Thoracic aorta (tissue), 2 donors: ENCODE measurements around the gene KRTAP22-1. TPM values are rescaled to one million over a fixed set of nuclear protein-coding genes. Genes with fewer than 3 reads are reported as not detected.

Experiments
- ATAC-seq: fragments of 150-250 bp; one replicate; pipeline ENCODE4 v1.8.0; 2017; ENCODE audit warnings: low read depth; ENCODE audit not compliant: insufficient number of reproducible peaks, low FRiP score
- DNase-seq: peaks from one replicate; pipeline ENCODE4 v3.0.0-alpha.2; 2020; ENCODE audit warnings: low spot score
- H3K27ac ChIP-seq, 2 donors: fragments of 200-600 bp; sonication (generic); 1 replicate in 1 of 2; 2 replicates in 1 of 2; pipeline ENCODE4 v1.5.1; 2016; ENCODE audit warnings: mild to moderate bottlenecking in 2 of 2, moderate library complexity in 2 of 2
- H3K27me3 ChIP-seq: fragments of 200-600 bp; sonication (generic); replicated peaks from 2 replicates; pipeline ENCODE4 v1.6.0; 2016; ENCODE audit warnings: mild to moderate bottlenecking; ENCODE audit not compliant: insufficient read depth
- H3K36me3 ChIP-seq: fragments of 200-600 bp; sonication (generic); one replicate; pipeline ENCODE4 v1.5.1; 2016
- H3K4me1 ChIP-seq, 2 donors: fragments of 200-600 bp; sonication (generic); 1 replicate in 1 of 2; 2 replicates in 1 of 2; pipeline versions ENCODE4 v1.5.1 to v1.6.0; 2016; ENCODE audit warnings: low read depth in 2 of 2, mild to moderate bottlenecking in 1 of 2; ENCODE audit not compliant: control insufficient read depth in 1 of 2
- H3K4me3 ChIP-seq: fragments of 200-600 bp; sonication (generic); 2 replicates; pipeline ENCODE4 v1.5.1; 2016; ENCODE audit warnings: mild to moderate bottlenecking
- H3K9me3 ChIP-seq: fragments of 200-600 bp; sonication (generic); 2 replicates; pipeline ENCODE4 v1.5.1; 2016
- CTCF ChIP-seq: fragments of 200-600 bp; sonication (generic); IDR thresholded peaks from one replicate; pipeline ENCODE4 v1.5.1; 2019; ENCODE audit warnings: antibody characterized with exemption
- total RNA-seq, 2 donors: library from RNA; depleted of rRNA; stranded (reverse); fragments of >200 nt; gene quantifications; one replicate each; pipeline versions ENCODE4 v1.1.0 to v1.2.3, GENCODE V29; 2016

Gene KRTAP22-1
- total RNA-seq, 2 donors from 2014 or later = not detected

GRCh38 chr21:30580132-30580531, 20.8 kb upstream of the KRTAP22-1 start:
- no peak for ATAC-seq
- H3K36me3 ChIP-seq = no peaks in the 10 kb centered on the region

GRCh38 chr21:30582870-30583269, 18.0 kb upstream of the KRTAP22-1 start:
- H3K9me3 ChIP-seq = no peaks in the 10 kb centered on the region
- no peaks in the 10 kb centered on the region for H3K27me3 ChIP-seq
- H3K4me1 ChIP-seq = no peaks in the 10 kb centered on the region
- TF ChIP-seq CTCF = no peak
- ATAC-seq = no peak
- H3K27ac ChIP-seq = no peak overlapping the region
- H3K36me3 ChIP-seq = no peaks in the 10 kb centered on the region
- no peak overlapping the region for H3K4me3 ChIP-seq
- DNase-seq = no peak

More at GRCh38 chr21:30580132-30580531, 20.8 kb upstream of the KRTAP22-1 start:
- Histone ChIP-seq H3K4me1 (no peaks in the 10 kb centered on the region), H3K9me3 (no peaks in the 10 kb centered on the region), H3K27ac (no peak overlapping the region), H3K27me3 (no peaks in the 10 kb centered on the region), H3K4me3 (no peak overlapping the region)
- TF ChIP-seq CTCF = no peak
- no peak for DNase-seq

GRCh38 chr21:30590297-30590696, 10.6 kb upstream of the KRTAP22-1 start, which contains the start of gene KRTAP22-2:
Gene KRTAP22-2 (minus strand): TSS chr21:30590397.
- Histone ChIP-seq H3K4me1 (no peaks in the 10 kb centered on the region), H3K4me3 (no peak within 1 kb of the TSS), H3K9me3 (no peaks in the 10 kb centered on the region), H3K36me3 (no peaks in the 10 kb centered on the region), H3K27ac (no peak within 1 kb of the TSS), H3K27me3 (no peaks in the 10 kb centered on the region)
- no peak for ATAC-seq
- no peak for TF ChIP-seq CTCF
- DNase-seq = no peak

GRCh38 chr21:30592140-30592539, 8.7 kb upstream of the KRTAP22-1 start, which contains the start of gene KRTAP6-3:
Gene KRTAP6-3 (plus strand): TSS chr21:30592440. CDS start chr21:30592446, 6 bp downstream.
- Histone ChIP-seq H3K27ac (no peak within 1 kb of the TSS), H3K4me1 (no peaks in the 10 kb centered on the region), H3K36me3 (no peaks in the 10 kb centered on the region), H3K4me3 (no peak within 1 kb of the TSS), H3K9me3 (no peaks in the 10 kb centered on the region), H3K27me3 (no peaks in the 10 kb centered on the region)
- ATAC-seq (no peak), DNase-seq (no peak)
- TF ChIP-seq CTCF = no peak

GRCh38 chr21:30598802-30599201, 2.1 kb upstream of the KRTAP22-1 start, which contains the start of gene KRTAP6-2:
Gene KRTAP6-2 (minus strand): TSS chr21:30598902. CDS start chr21:30598874, 28 bp downstream.
- no peak for TF ChIP-seq CTCF

More at GRCh38 chr21:30598802-30599201, 2.1 kb upstream of the KRTAP22-1 start, which contains the start of gene KRTAP6-2:
- Histone ChIP-seq H3K4me3 (no peak within 1 kb of the TSS), H3K27me3 (no peaks in the 10 kb centered on the region), H3K4me1 (no peaks in the 10 kb centered on the region), H3K27ac (no peak within 1 kb of the TSS), H3K9me3 (no peaks in the 10 kb centered on the region), H3K36me3 (no peaks in the 10 kb centered on the region)
- DNase-seq (no peak), ATAC-seq (no peak)
